ENCODE data around the gene CPM.

The CPM gene

DNA sequence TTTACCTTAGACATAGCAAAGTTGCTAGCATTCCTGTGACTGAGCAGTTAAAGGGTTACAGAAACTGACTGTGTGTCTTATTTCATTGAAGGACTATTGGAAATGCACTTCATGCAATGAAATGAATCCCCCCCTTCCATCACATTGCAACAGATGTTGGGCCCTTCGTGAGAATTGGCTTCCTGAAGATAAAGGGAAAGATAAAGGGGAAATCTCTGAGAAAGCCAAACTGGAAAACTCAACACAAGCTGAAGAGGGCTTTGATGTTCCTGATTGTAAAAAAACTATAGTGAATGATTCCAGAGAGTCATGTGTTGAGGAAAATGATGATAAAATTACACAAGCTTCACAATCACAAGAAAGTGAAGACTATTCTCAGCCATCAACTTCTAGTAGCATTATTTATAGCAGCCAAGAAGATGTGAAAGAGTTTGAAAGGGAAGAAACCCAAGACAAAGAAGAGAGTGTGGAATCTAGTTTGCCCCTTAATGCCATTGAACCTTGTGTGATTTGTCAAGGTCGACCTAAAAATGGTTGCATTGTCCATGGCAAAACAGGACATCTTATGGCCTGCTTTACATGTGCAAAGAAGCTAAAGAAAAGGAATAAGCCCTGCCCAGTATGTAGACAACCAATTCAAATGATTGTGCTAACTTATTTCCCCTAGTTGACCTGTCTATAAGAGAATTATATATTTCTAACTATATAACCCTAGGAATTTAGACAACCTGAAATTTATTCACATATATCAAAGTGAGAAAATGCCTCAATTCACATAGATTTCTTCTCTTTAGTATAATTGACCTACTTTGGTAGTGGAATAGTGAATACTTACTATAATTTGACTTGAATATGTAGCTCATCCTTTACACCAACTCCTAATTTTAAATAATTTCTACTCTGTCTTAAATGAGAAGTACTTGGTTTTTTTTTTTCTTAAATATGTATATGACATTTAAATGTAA lies 93.5 kb downstream of the CPM start:
- DNase-seq (ENCODE audit: low spot score) = no peak
- H3K27me3 Mint-ChIP-seq (ENCODE audit: low read depth) = no peaks in the 10 kb centered on the region
- no peak overlapping the region for H3K4me3 Mint-ChIP-seq
- no peaks in the 10 kb centered on the region for H3K9me3 Mint-ChIP-seq
- H3K36me3 Mint-ChIP-seq (ENCODE audit: low read depth) = peaks cover 68% of the 10 kb centered on the region
- peaks cover 4% of the 10 kb centered on the region for H3K4me1 Mint-ChIP-seq (ENCODE audit: low read depth)
- no peak overlapping the region for H3K27ac Mint-ChIP-seq

DNA sequence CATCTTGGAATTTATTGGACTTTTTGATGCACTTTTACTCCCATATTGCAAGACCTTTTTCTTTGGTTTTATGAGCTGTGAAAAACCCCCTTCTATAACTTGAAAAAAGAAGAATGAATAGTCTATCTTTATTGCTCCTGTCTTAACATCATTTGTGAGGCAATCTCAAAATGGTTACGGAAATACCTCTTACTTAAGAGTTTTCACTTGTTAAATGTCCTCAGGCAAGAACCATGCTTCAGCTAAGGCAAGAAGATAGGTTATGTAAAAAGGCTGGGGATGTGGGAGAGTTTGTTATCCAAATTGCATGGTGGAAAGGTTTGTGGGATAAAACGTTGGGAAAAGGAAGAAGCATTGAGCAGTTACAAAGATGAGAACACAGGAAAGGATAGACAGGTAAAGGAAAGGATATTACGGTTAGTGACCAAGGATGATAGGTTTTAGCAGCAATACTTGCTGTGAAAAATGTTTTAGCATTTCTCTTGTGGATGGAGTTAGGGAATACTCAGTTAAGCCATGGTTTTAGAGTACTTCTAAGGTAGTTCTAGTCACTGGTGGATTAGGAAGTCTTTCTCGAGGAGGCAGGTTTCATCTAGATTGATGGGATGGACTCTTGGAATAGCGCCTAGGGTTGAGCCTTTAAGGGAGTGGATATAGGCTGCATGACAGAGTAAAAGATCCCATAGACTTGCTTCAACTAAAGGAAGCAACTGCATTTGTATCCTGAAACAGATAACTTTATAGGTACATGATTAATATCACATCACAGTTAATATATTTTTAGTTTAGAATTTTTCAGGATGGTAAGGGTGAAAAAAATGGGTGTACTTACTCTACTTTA lies 94.7 kb downstream of the CPM start:
- H3K4me1 Mint-ChIP-seq (ENCODE audit: low read depth) = peaks cover 4% of the 10 kb centered on the region

DNA sequence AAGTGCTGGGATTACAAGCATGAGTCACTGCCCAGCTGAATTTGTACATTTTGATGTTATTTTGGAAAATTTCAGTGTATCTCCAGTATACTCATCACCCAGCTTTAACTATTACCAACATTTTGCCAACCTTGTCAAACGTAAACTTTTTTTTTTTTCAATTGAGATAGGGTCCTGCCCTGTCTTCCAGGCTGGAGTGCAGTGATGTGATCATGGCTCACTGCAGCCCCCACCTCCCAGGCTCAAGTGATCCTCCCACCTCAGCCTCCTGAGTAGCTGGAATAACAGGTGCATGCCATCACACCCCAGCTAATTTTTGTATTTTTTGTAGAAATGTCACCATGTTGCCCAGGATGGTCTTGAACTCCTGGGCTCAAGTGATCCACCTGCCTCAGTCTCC lies 95.8 kb downstream of the CPM start:
- DNase-seq (ENCODE audit: low spot score) = no peak
- Mint-ChIP-seq H3K36me3 (ENCODE audit: low read depth) (peaks cover 65% of the 10 kb centered on the region), H3K4me1 (ENCODE audit: low read depth) (peaks cover 4% of the 10 kb centered on the region), H3K27ac (no peak overlapping the region), H3K9me3 (no peaks in the 10 kb centered on the region), H3K27me3 (ENCODE audit: low read depth) (no peaks in the 10 kb centered on the region), H3K4me3 (no peak overlapping the region)

More for the DNA sequence above, 94.7 kb downstream of the CPM start:
- no peaks in the 10 kb centered on the region for H3K9me3 Mint-ChIP-seq
- H3K4me3 Mint-ChIP-seq = no peak overlapping the region
- no peaks in the 10 kb centered on the region for H3K27me3 Mint-ChIP-seq (ENCODE audit: low read depth)
- no peak for DNase-seq (ENCODE audit: low spot score)
- H3K36me3 Mint-ChIP-seq (ENCODE audit: low read depth) = peaks cover 65% of the 10 kb centered on the region
- H3K27ac Mint-ChIP-seq = no peak overlapping the region

GRCh38 chr12:68835333-68835908 lies 97.5 kb downstream of the CPM start:
- H3K27ac Mint-ChIP-seq = no peak overlapping the region
- no peak for DNase-seq (ENCODE audit: low spot score)
- H3K4me1 Mint-ChIP-seq (ENCODE audit: low read depth) = peaks cover 4% of the 10 kb centered on the region
- no peaks in the 10 kb centered on the region for H3K27me3 Mint-ChIP-seq (ENCODE audit: low read depth)
- H3K36me3 Mint-ChIP-seq (ENCODE audit: low read depth) = peaks cover 63% of the 10 kb centered on the region
- no peaks in the 10 kb centered on the region for H3K9me3 Mint-ChIP-seq
- no peak overlapping the region for H3K4me3 Mint-ChIP-seq

GRCh38 chr12:68833508-68833907 lies 99.5 kb downstream of the CPM start:
- H3K4me1 Mint-ChIP-seq (ENCODE audit: low read depth) = peaks cover 9% of the 10 kb centered on the region
- no peak overlapping the region for H3K27ac Mint-ChIP-seq

DNA sequence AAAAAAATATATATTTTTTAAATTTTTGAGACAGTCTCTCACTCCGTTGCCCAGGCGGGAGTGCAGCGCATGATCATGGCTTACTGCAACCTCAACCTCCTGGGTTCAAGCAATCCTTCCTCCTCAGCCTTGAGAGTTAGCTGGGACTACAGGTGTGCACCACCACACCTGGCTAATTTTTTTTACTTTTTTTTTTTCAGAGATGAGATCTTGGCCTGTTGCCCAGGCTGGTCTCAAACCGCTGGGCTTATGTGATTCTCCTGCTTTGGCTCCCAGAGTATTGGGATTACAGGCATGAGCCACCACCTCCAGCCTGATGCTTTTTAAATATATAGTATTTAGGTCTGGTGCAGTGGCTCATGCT lies 100.5 kb downstream of the CPM start:
- Mint-ChIP-seq H3K36me3 (ENCODE audit: low read depth) (peaks cover 63% of the 10 kb centered on the region), H3K4me3 (no peak overlapping the region)

More at GRCh38 chr12:68833508-68833907, 99.5 kb downstream of the CPM start:
- Mint-ChIP-seq H3K36me3 (ENCODE audit: low read depth) (peaks cover 63% of the 10 kb centered on the region), H3K9me3 (no peaks in the 10 kb centered on the region), H3K27me3 (ENCODE audit: low read depth) (no peaks in the 10 kb centered on the region), H3K4me3 (no peak overlapping the region)
- DNase-seq (ENCODE audit: low spot score) = no peak

GRCh38 chr12:68831751-68832503 lies 101.0 kb downstream of the CPM start:
- peaks cover 6% of the 10 kb centered on the region for H3K4me1 Mint-ChIP-seq (ENCODE audit: low read depth)
- H3K4me3 Mint-ChIP-seq = no peak overlapping the region
- H3K27ac Mint-ChIP-seq = no peak overlapping the region
- H3K9me3 Mint-ChIP-seq = no peaks in the 10 kb centered on the region
- no peak for DNase-seq (ENCODE audit: low spot score)
- H3K27me3 Mint-ChIP-seq (ENCODE audit: low read depth) = no peaks in the 10 kb centered on the region
- peaks cover 63% of the 10 kb centered on the region for H3K36me3 Mint-ChIP-seq (ENCODE audit: low read depth)

More for the DNA sequence above, 100.5 kb downstream of the CPM start:
- Mint-ChIP-seq H3K27ac (no peak overlapping the region), H3K4me1 (ENCODE audit: low read depth) (peaks cover 6% of the 10 kb centered on the region), H3K27me3 (ENCODE audit: low read depth) (no peaks in the 10 kb centered on the region), H3K9me3 (no peaks in the 10 kb centered on the region)
- no peak for DNase-seq (ENCODE audit: low spot score)

GRCh38 chr12:68831272-68831671 lies 101.7 kb downstream of the CPM start:
- H3K4me1 Mint-ChIP-seq (ENCODE audit: low read depth) = peaks cover 6% of the 10 kb centered on the region
- no peaks in the 10 kb centered on the region for H3K27me3 Mint-ChIP-seq (ENCODE audit: low read depth)
- no peak overlapping the region for H3K27ac Mint-ChIP-seq
- H3K4me3 Mint-ChIP-seq = no peak overlapping the region
- peaks cover 61% of the 10 kb centered on the region for H3K36me3 Mint-ChIP-seq (ENCODE audit: low read depth)
- H3K9me3 Mint-ChIP-seq = no peaks in the 10 kb centered on the region
- no peak for DNase-seq (ENCODE audit: low spot score)

GRCh38 chr12:68828672-68829068 lies 104.3 kb downstream of the CPM start:
- Mint-ChIP-seq H3K36me3 (ENCODE audit: low read depth) (peaks cover 65% of the 10 kb centered on the region), H3K9me3 (no peaks in the 10 kb centered on the region), H3K27ac (no peak overlapping the region), H3K4me3 (no peak overlapping the region), H3K27me3 (ENCODE audit: low read depth) (no peaks in the 10 kb centered on the region), H3K4me1 (ENCODE audit: low read depth) (peaks cover 9% of the 10 kb centered on the region)
- no peak for DNase-seq (ENCODE audit: low spot score)

GRCh38 chr12:68827895-68828671 lies 104.9 kb downstream of the CPM start:
- H3K36me3 Mint-ChIP-seq (ENCODE audit: low read depth) = peaks cover 69% of the 10 kb centered on the region

GRCh38 chr12:68825569-68826217 lies 107.3 kb downstream of the CPM start:
- Mint-ChIP-seq H3K4me3 (no peak overlapping the region), H3K4me1 (ENCODE audit: low read depth) (peaks cover 20% of the 10 kb centered on the region), H3K27ac (no peak overlapping the region), H3K27me3 (ENCODE audit: low read depth) (no peaks in the 10 kb centered on the region), H3K9me3 (no peaks in the 10 kb centered on the region), H3K36me3 (ENCODE audit: low read depth) (peaks cover 60% of the 10 kb centered on the region)
- DNase-seq (ENCODE audit: low spot score) = no peak

More at GRCh38 chr12:68827895-68828671, 104.9 kb downstream of the CPM start:
- Mint-ChIP-seq H3K27me3 (ENCODE audit: low read depth) (no peaks in the 10 kb centered on the region), H3K4me1 (ENCODE audit: low read depth) (peaks cover 14% of the 10 kb centered on the region), H3K27ac (no peak overlapping the region), H3K4me3 (no peak overlapping the region), H3K9me3 (no peaks in the 10 kb centered on the region)
- no peak for DNase-seq (ENCODE audit: low spot score)

GRCh38 chr12:68824597-68825250 lies 108.2 kb downstream of the CPM start:
- no peak overlapping the region for H3K4me3 Mint-ChIP-seq
- DNase-seq (ENCODE audit: low spot score) = no peak
- H3K27ac Mint-ChIP-seq = no peak overlapping the region
- H3K9me3 Mint-ChIP-seq = no peaks in the 10 kb centered on the region
- peaks cover 62% of the 10 kb centered on the region for H3K36me3 Mint-ChIP-seq (ENCODE audit: low read depth)
- H3K4me1 Mint-ChIP-seq (ENCODE audit: low read depth) = peaks cover 18% of the 10 kb centered on the region
- H3K27me3 Mint-ChIP-seq (ENCODE audit: low read depth) = no peaks in the 10 kb centered on the region
